OCI-LY1 (cell line): Measurements from ENCODE around the gene PRKCZ.

Experiments
- H2AFZ ChIP-seq: fragments of 200-600 bp; sonication (generic), shearing (Covaris generic); 2 replicates; pipeline ENCODE4 v1.6.0; 2014; ENCODE audit warnings: antibody characterized with exemption, mild to moderate bottlenecking, low read length
- H3F3A ChIP-seq: fragments of 200-600 bp; sonication (generic), shearing (Covaris generic); 2 replicates; pipeline ENCODE4 v1.6.0; 2014; ENCODE audit warnings: mild to moderate bottlenecking, antibody characterized with exemption, low read length, moderate library complexity; ENCODE audit not compliant: insufficient read depth
- H3K27ac ChIP-seq: fragments of 200-600 bp; sonication (generic); 2 replicates; pipeline ENCODE4 v1.5.1; 2014; ENCODE audit warnings: low read length, mixed run types, mild to moderate bottlenecking, low read depth; ENCODE audit not compliant: poor library complexity, severe bottlenecking
- H3K27me3 ChIP-seq: fragments of 200-600 bp; sonication (generic); 2 replicates; pipeline ENCODE4 v1.6.0; 2014; ENCODE audit warnings: antibody characterized with exemption, mild to moderate bottlenecking, low read length, moderate library complexity; ENCODE audit not compliant: insufficient read depth
- H3K36me3 ChIP-seq: fragments of 200-600 bp; sonication (generic); 2 replicates; pipeline ENCODE4 v1.6.1; 2014; ENCODE audit warnings: mild to moderate bottlenecking, antibody characterized with exemption, low read length, moderate library complexity, mixed read lengths; ENCODE audit not compliant: insufficient read depth
- H3K4me1 ChIP-seq: fragments of 200-600 bp; sonication (generic); 2 replicates; pipeline ENCODE4 v1.5.1; 2014; ENCODE audit warnings: mild to moderate bottlenecking, low read length, moderate library complexity; ENCODE audit not compliant: insufficient read depth, severe bottlenecking
- H3K4me2 ChIP-seq: fragments of 200-600 bp; sonication (generic), shearing (Covaris generic); 2 replicates; pipeline ENCODE4 v1.6.1; 2014; ENCODE audit warnings: low read length
- H3K4me3 ChIP-seq: fragments of 200-600 bp; sonication (generic); 2 replicates; pipeline ENCODE4 v1.5.1; 2014; ENCODE audit warnings: low read length, low read depth, mild to moderate bottlenecking, mixed read lengths; ENCODE audit not compliant: poor library complexity, severe bottlenecking
- H3K79me2 ChIP-seq: fragments of 200-600 bp; shearing (Covaris generic); 2 replicates; pipeline ENCODE4 v1.6.1; 2016; ENCODE audit warnings: mixed run types, low read length, mixed read lengths; ENCODE audit not compliant: insufficient read depth
- H3K9ac ChIP-seq: fragments of 200-600 bp; sonication (generic), shearing (Covaris generic); 2 replicates; pipeline ENCODE4 v1.6.1; 2014; ENCODE audit warnings: mild to moderate bottlenecking, low read length, mixed read lengths
- H3K9me2 ChIP-seq: fragments of 200-600 bp; sonication (generic), shearing (Covaris generic); 2 replicates; pipeline ENCODE4 v1.6.1; 2014; ENCODE audit warnings: low read depth, mild to moderate bottlenecking, low read length, mixed read lengths
- H3K9me3 ChIP-seq: fragments of 200-600 bp; shearing (Covaris generic); 2 replicates; pipeline ENCODE4 v1.6.1; 2014; ENCODE audit warnings: low read length, mixed read lengths
- H4K20me1 ChIP-seq: fragments of 200-600 bp; sonication (generic), shearing (Covaris generic); 2 replicates; pipeline ENCODE4 v1.6.0; 2016; ENCODE audit warnings: mild to moderate bottlenecking, low read length; ENCODE audit not compliant: insufficient read depth
- CTCF ChIP-seq: fragments of 200-600 bp; sonication (generic), shearing (Covaris generic); IDR thresholded peaks from 2 replicates; pipeline ENCODE4 v1.5.1; 2017; ENCODE audit warnings: mild to moderate bottlenecking, antibody characterized with exemption, low read length, moderate library complexity, mixed read lengths
- EZH2 ChIP-seq: fragments of 200-600 bp; sonication (generic), shearing (Covaris generic); IDR thresholded peaks from 2 replicates; pipeline ENCODE4 v1.8.0; 2017; ENCODE audit warnings: borderline replicate concordance, mixed run types, mild to moderate bottlenecking, antibody characterized with exemption, low read length, moderate library complexity, mixed read lengths

PRKCZ gene

GRCh38 chr1:2135441-2135841 lies 85.2 kb downstream of the PRKCZ start:
- Histone ChIP-seq H2AFZ (no peak overlapping the region), H3K27me3 (no peaks in the 10 kb centered on the region), H3K9ac (no peak overlapping the region)

GRCh38 chr1:2135941-2136340 lies 85.7 kb downstream of the PRKCZ start:
- no peaks in the 10 kb centered on the region for H3K9me3 ChIP-seq
- H3K27me3 ChIP-seq: no peaks in the 10 kb centered on the region
- TF ChIP-seq EZH2: no peak
- TF ChIP-seq CTCF: no peak
- no peak overlapping the region for H3K9ac ChIP-seq
- no peak overlapping the region for H3K4me3 ChIP-seq
- H3K79me2 ChIP-seq: no peaks in the 10 kb centered on the region
- peaks cover 7% of the 10 kb centered on the region for H3K4me1 ChIP-seq
- no peaks in the 10 kb centered on the region for H4K20me1 ChIP-seq
- H3K36me3 ChIP-seq: no peaks in the 10 kb centered on the region
- H3K9me2 ChIP-seq: no peaks in the 10 kb centered on the region
- H2AFZ ChIP-seq: no peak overlapping the region
- H3K4me2 ChIP-seq: no peak overlapping the region
- no peak overlapping the region for H3K27ac ChIP-seq
- H3F3A ChIP-seq: no peaks in the 10 kb centered on the region

More at GRCh38 chr1:2135441-2135841, 85.2 kb downstream of the PRKCZ start:
- Histone ChIP-seq H3K4me1 (peaks cover 7% of the 10 kb centered on the region), H3K4me2 (no peak overlapping the region), H3K36me3 (no peaks in the 10 kb centered on the region), H3K9me3 (no peaks in the 10 kb centered on the region), H3K4me3 (no peak overlapping the region), H3K79me2 (no peaks in the 10 kb centered on the region), H3K9me2 (no peaks in the 10 kb centered on the region), H4K20me1 (no peaks in the 10 kb centered on the region), H3K27ac (no peak overlapping the region), H3F3A (no peaks in the 10 kb centered on the region)
- TF ChIP-seq EZH2: no peak
- TF ChIP-seq CTCF: no peak

- Histone ChIP-seq H2AFZ (no peak overlapping the region), H3K4me2 (no peak overlapping the region), H4K20me1 (no peaks in the 10 kb centered on the region), H3K27ac (no peak overlapping the region), H3K79me2 (no peaks in the 10 kb centered on the region), H3K36me3 (no peaks in the 10 kb centered on the region), H3K9me3 (no peaks in the 10 kb centered on the region), H3K4me1 (peaks cover 7% of the 10 kb centered on the region), H3K9ac (no peak overlapping the region), H3F3A (no peaks in the 10 kb centered on the region), H3K9me2 (no peaks in the 10 kb centered on the region), H3K4me3 (no peak overlapping the region), H3K27me3 (no peaks in the 10 kb centered on the region)
- TF ChIP-seq EZH2: no peak
- no peak for TF ChIP-seq CTCF
Measured at GRCh38 chr1:2136386-2137235, 86.4 kb downstream of the PRKCZ start.
